ENCODE measurements around the gene SLC22A23.

Gene SLC22A23

DNA sequence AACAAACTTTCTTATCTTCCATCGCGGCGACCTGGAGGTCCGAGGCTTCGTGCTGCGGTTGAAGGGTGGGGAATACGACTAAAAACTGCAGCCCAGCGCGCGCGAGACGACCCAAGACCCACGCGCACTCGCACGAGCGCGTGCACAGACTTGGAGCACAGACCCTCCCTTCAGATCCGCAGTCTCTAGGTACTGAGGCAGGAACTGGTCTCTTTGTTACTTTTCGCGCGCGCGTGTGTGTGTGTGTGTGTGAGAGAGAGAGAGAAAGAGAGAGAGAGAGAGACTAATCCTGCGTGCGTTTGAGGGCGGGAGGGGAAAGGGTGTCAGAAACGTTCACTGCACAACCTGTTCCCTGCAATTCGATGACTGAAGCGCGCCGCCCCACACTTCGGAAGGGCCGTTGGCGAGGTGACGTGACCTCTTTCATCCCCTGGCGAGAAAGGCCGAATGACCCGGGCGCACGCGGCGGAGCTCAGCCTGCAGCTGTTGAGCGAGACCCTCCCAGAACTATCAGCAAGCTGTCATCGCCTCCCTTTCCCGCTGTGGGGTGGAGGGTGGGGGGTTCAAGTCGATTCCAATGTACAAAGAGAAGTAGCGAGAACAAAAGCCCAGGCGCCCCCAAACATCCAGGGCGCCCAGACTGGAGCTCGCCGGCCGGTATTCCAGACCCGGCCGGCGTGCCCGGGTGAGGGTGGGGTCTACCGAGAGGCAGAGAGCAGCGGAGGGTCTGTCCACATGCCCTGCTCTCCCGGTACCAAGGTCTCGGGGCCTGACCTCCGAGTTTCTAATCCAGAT is 227.9 kb downstream of the SLC22A23 start:
- H3F3A ChIP-seq (ENCODE audit: control insufficient read depth, insufficient read depth): peaks cover 6% of the 10 kb centered on the region
- H3K4me2 ChIP-seq (ENCODE audit: low read length): peak overlapping the region; percentile 99
- H3K27me3 ChIP-seq (ENCODE audit: control insufficient read depth, low read length): peaks cover 78% of the 10 kb centered on the region
- TF ChIP-seq EZH2phosphoT487 (IDR thresholded peaks at IDR 0.05; ENCODE audit: borderline replicate concordance, low read length): peak; percentile 78; the same call in 1 of the 2 replicates
- TF ChIP-seq, protein P1, sequence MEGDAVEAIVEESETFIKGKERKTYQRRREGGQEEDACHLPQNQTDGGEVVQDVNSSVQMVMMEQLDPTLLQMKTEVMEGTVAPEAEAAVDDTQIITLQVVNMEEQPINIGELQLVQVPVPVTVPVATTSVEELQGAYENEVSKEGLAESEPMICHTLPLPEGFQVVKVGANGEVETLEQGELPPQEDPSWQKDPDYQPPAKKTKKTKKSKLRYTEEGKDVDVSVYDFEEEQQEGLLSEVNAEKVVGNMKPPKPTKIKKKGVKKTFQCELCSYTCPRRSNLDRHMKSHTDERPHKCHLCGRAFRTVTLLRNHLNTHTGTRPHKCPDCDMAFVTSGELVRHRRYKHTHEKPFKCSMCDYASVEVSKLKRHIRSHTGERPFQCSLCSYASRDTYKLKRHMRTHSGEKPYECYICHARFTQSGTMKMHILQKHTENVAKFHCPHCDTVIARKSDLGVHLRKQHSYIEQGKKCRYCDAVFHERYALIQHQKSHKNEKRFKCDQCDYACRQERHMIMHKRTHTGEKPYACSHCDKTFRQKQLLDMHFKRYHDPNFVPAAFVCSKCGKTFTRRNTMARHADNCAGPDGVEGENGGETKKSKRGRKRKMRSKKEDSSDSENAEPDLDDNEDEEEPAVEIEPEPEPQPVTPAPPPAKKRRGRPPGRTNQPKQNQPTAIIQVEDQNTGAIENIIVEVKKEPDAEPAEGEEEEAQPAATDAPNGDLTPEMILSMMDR (IDR thresholded peaks at IDR 0.05; ENCODE audit: low read depth, low read length, poor library complexity, severe bottlenecking): no peak
- no peaks in the 10 kb centered on the region for H3K9me3 ChIP-seq (ENCODE audit: control insufficient read depth, insufficient read depth, low read length)
- peak overlapping the region; percentile 77 for H3K4me3 ChIP-seq (ENCODE audit: low read length)
- no peaks in the 10 kb centered on the region for H3K79me2 ChIP-seq (ENCODE audit: control insufficient read depth, low read length)
- H3K27ac ChIP-seq (ENCODE audit: low read depth, low read length): no peak overlapping the region
- peaks cover 57% of the 10 kb centered on the region for H3K4me1 ChIP-seq (ENCODE audit: control insufficient read depth, low read length)
- no peaks in the 10 kb centered on the region for H3K36me3 ChIP-seq (ENCODE audit: control insufficient read depth, low read length)
- no peaks in the 10 kb centered on the region for H3K9me2 ChIP-seq (replicated peaks; ENCODE audit: control insufficient read depth, low read length)
- peaks cover 14% of the 10 kb centered on the region; the same call in 1 of the 2 replicates for H4K20me1 ChIP-seq (ENCODE audit: control insufficient read depth, insufficient read depth, low read depth, low read length)

DNA sequence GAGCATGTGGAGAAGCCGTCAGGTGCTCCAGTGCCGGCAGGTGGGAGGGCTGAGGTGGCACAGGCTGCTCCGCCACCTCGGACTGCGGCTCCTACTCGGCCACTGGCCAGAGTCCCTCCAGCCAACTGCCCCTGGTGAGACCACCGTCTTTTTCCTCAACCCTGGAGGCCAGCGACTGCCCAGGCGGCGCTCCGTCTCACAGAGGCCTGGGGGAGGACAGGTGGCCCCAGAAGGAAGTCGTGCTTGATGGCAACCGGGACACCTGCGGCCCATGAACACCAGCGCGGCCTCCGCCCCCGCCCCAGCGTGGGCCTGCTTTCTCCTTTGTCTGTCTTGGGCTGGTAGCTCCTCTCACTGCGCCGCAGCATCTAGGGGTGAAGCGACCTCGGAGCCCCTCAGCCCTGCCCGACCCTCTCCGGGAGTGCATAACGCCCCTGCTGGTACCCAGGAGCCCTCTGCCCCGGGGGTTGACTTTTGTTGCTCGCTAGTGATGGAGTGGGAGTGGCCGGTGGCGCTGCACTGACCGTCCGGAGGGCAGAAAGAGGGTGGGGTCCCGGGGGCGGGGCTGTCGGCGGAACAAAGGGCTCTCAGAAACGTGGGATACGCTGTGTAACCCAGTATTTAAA is 228.7 kb downstream of the SLC22A23 start:
- Histone ChIP-seq H3F3A (ENCODE audit: control insufficient read depth, insufficient read depth) (peaks cover 11% of the 10 kb centered on the region), H3K36me3 (ENCODE audit: control insufficient read depth, low read length) (no peaks in the 10 kb centered on the region), H4K20me1 (ENCODE audit: control insufficient read depth, insufficient read depth, low read depth, low read length) (peaks cover 14% of the 10 kb centered on the region; the same call in 1 of the 2 replicates), H3K4me3 (ENCODE audit: low read length) (peak overlapping the region; percentile 77), H3K27me3 (ENCODE audit: control insufficient read depth, low read length) (peaks cover 77% of the 10 kb centered on the region), H3K4me1 (ENCODE audit: control insufficient read depth, low read length) (peaks cover 57% of the 10 kb centered on the region), H3K4me2 (ENCODE audit: low read length) (peak overlapping the region; percentile 99), H3K9me2 (replicated peaks; ENCODE audit: control insufficient read depth, low read length) (no peaks in the 10 kb centered on the region), H3K79me2 (ENCODE audit: control insufficient read depth, low read length) (no peaks in the 10 kb centered on the region), H3K27ac (ENCODE audit: low read depth, low read length) (no peak overlapping the region), H3K9me3 (ENCODE audit: control insufficient read depth, insufficient read depth, low read length) (no peaks in the 10 kb centered on the region)
- TF ChIP-seq, protein P1 (IDR thresholded peaks at IDR 0.05; ENCODE audit: low read depth, low read length, poor library complexity, severe bottlenecking): no peak
- no peak for TF ChIP-seq EZH2phosphoT487 (IDR thresholded peaks at IDR 0.05; ENCODE audit: borderline replicate concordance, low read length)

DNA sequence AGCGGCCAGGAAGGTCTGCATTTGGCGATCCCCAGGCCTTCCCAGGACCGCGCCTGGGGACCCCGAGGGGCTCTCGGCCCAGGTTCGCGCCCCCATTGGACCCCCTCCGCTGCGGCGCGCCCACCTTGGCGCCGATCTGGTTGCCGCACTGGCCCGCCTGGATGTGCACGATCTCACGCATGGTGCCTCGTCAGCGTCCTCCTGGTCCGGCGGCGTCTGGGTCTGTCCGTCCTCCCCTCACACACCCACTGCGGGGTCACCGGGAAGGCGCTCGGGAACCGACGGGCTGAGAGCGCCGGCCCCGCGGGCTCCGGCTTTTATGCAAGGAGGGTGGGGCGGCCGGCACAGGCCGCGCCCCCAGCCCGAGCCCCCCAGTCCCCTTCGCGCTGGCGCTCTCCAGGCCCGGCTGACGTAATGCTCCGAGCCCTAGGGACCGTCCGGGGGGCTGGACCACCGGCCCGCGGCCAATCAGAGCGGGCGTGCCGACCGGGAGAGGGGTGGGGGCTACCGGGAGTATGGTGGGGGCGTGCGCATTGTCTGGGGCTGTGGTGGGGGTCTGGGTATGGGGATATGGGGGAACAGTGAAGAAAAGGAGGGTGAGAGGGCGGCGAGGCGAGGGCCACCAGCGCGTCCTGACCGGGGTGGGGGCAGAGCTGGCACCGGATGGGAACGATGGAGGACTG is 229.3 kb downstream of the SLC22A23 start, which contains the start of gene TUBB2B:
TSS of gene TUBB2B (minus strand) at position 291 of the 683 bp plus-strand sequence. CDS start at position 181, 110 bp downstream.
- Histone ChIP-seq H3K4me2 (ENCODE audit: low read length) (peak within 1 kb of the TSS; percentile 99), H4K20me1 (ENCODE audit: control insufficient read depth, insufficient read depth, low read depth, low read length) (peaks cover 14% of the 10 kb centered on the region; the same call in 1 of the 2 replicates)

More for the DNA sequence above, 229.3 kb downstream of the SLC22A23 start, which contains the start of gene TUBB2B:
- H3K4me3 ChIP-seq (ENCODE audit: low read length): peak within 1 kb of the TSS; percentile 77
- H3K27ac ChIP-seq (ENCODE audit: low read depth, low read length): no peak within 1 kb of the TSS
- H3K9me2 ChIP-seq (replicated peaks; ENCODE audit: control insufficient read depth, low read length): no peaks in the 10 kb centered on the region
- H3K27me3 ChIP-seq (ENCODE audit: control insufficient read depth, low read length): peaks cover 72% of the 10 kb centered on the region
- H3K79me2 ChIP-seq (ENCODE audit: control insufficient read depth, low read length): no peaks in the 10 kb centered on the region
- peaks cover 57% of the 10 kb centered on the region for H3K4me1 ChIP-seq (ENCODE audit: control insufficient read depth, low read length)
- H3K9me3 ChIP-seq (ENCODE audit: control insufficient read depth, insufficient read depth, low read length): no peaks in the 10 kb centered on the region
- no peak for TF ChIP-seq EZH2phosphoT487 (IDR thresholded peaks at IDR 0.05; ENCODE audit: borderline replicate concordance, low read length)
- TF ChIP-seq, protein P1 (IDR thresholded peaks at IDR 0.05; ENCODE audit: low read depth, low read length, poor library complexity, severe bottlenecking): no peak
- peaks cover 11% of the 10 kb centered on the region for H3F3A ChIP-seq (ENCODE audit: control insufficient read depth, insufficient read depth)
- H3K36me3 ChIP-seq (ENCODE audit: control insufficient read depth, low read length): no peaks in the 10 kb centered on the region

Measured in DOHH2 (cell line).